H9 (cell line): Measurements from ENCODE around the gene PDF. TPM values are rescaled to one million over a fixed set of nuclear protein-coding genes. Genes with fewer than 3 reads are reported as not detected.

Experiments
- DNase-seq: peaks from one replicate; pipeline ENCODE4 v3.0.0-alpha.2; 2017
- H2AFZ ChIP-seq: one replicate; pipeline ENCODE4 v1.6.1; 2013; ENCODE audit warnings: mild to moderate bottlenecking, low read length, control low read depth, moderate library complexity
- H2AK5ac ChIP-seq: 2 replicates; pipeline ENCODE4 v1.6.1; 2013; ENCODE audit warnings: low read length, control low read depth, mixed read lengths; ENCODE audit not compliant: insufficient read length
- H2BK120ac ChIP-seq: one replicate; pipeline ENCODE4 v1.6.1; 2013; ENCODE audit warnings: low read depth, mild to moderate bottlenecking, low read length, control low read depth, inconsistent platforms; ENCODE audit not compliant: poor library complexity, severe bottlenecking
- H2BK12ac ChIP-seq: 2 replicates; pipeline ENCODE4 v1.6.1; 2013; ENCODE audit warnings: low read length, control low read depth, mixed read lengths, low read depth; ENCODE audit not compliant: insufficient read length
- H2BK15ac ChIP-seq: 2 replicates; pipeline ENCODE4 v1.6.1; 2013; ENCODE audit warnings: low read depth, low read length, control low read depth
- H2BK20ac ChIP-seq: one replicate; pipeline ENCODE4 v1.6.1; 2013; ENCODE audit warnings: low read depth, mild to moderate bottlenecking, low read length, control low read depth, inconsistent platforms; ENCODE audit not compliant: poor library complexity, severe bottlenecking
- H2BK5ac ChIP-seq: 2 replicates; pipeline ENCODE4 v1.6.1; 2013; ENCODE audit warnings: low read length, control low read depth, mixed read lengths; ENCODE audit not compliant: insufficient read length
- H3K14ac ChIP-seq: 2 replicates; pipeline ENCODE4 v1.6.1; 2013; ENCODE audit warnings: low read length, control low read depth; ENCODE audit not compliant: insufficient read depth
- H3K18ac ChIP-seq: 2 replicates; pipeline ENCODE4 v1.6.1; 2013; ENCODE audit warnings: low read depth, mild to moderate bottlenecking, mixed read lengths, low read length, control low read depth; ENCODE audit not compliant: insufficient read length
- H3K23ac ChIP-seq: 2 replicates; pipeline ENCODE4 v1.6.1; 2013; ENCODE audit warnings: low read length, control low read depth, mixed read lengths, low read depth; ENCODE audit not compliant: insufficient read length
- H3K23me2 ChIP-seq: 2 replicates; pipeline ENCODE4 v1.6.1; 2013; ENCODE audit warnings: low read depth, mild to moderate bottlenecking, mixed read lengths, low read length, control low read depth; ENCODE audit not compliant: insufficient read length, poor library complexity, severe bottlenecking
- H3K27ac ChIP-seq: 2 replicates; pipeline ENCODE4 v1.5.1; 2013; ENCODE audit warnings: low read length, control low read depth, mixed read lengths, low read depth; ENCODE audit not compliant: insufficient read length
- H3K27me3 ChIP-seq: 2 replicates; pipeline ENCODE4 v1.6.1; 2013; ENCODE audit warnings: low read length, control low read depth, inconsistent platforms; ENCODE audit not compliant: insufficient read depth
- H3K4ac ChIP-seq: 2 replicates; pipeline ENCODE4 v1.6.1; 2013; ENCODE audit warnings: low read depth, mild to moderate bottlenecking, control low read depth, inconsistent platforms, low read length, moderate library complexity
- H3K4me1 ChIP-seq: 2 replicates; pipeline ENCODE4 v1.6.1; 2013; ENCODE audit warnings: low read length, control low read depth, inconsistent platforms; ENCODE audit not compliant: insufficient read depth
- H3K4me2 ChIP-seq: 2 replicates; pipeline ENCODE4 v1.6.1; 2013; ENCODE audit warnings: low read length, control low read depth, mixed read lengths; ENCODE audit not compliant: insufficient read length, insufficient read depth
- H3K56ac ChIP-seq: 2 replicates; pipeline ENCODE4 v1.6.1; 2013; ENCODE audit warnings: low read depth, mild to moderate bottlenecking, mixed read lengths, low read length, control low read depth; ENCODE audit not compliant: insufficient read length
- H3K79me1 ChIP-seq: 2 replicates; pipeline ENCODE4 v1.6.1; 2013; ENCODE audit warnings: low read depth, mild to moderate bottlenecking, moderate library complexity, low read length, control low read depth, inconsistent platforms; ENCODE audit not compliant: insufficient read depth, poor library complexity, severe bottlenecking
- H3K79me2 ChIP-seq: 2 replicates; pipeline ENCODE4 v1.6.1; 2013; ENCODE audit warnings: low read length, control low read depth, inconsistent platforms; ENCODE audit not compliant: insufficient read depth
- H3K9ac ChIP-seq: 2 replicates; pipeline ENCODE4 v1.6.1; 2013; ENCODE audit warnings: low read length, control low read depth, mixed read lengths; ENCODE audit not compliant: insufficient read length; ENCODE audit errors: extremely low read depth
- H3K9me3 ChIP-seq: one replicate; pipeline ENCODE4 v1.6.1; 2013; ENCODE audit warnings: low read depth, low read length, inconsistent platforms; ENCODE audit not compliant: control insufficient read depth
- H3T11ph ChIP-seq: one replicate; pipeline ENCODE4 v1.6.1; 2013; ENCODE audit warnings: mild to moderate bottlenecking, low read length, control low read depth, inconsistent platforms
- H4K20me1 ChIP-seq: one replicate; pipeline ENCODE4 v1.6.1; 2013; ENCODE audit not compliant: control insufficient read depth, insufficient read length, insufficient read depth
- H4K5ac ChIP-seq: 2 replicates; pipeline ENCODE4 v1.6.1; 2013; ENCODE audit warnings: low read depth, mild to moderate bottlenecking, mixed read lengths, low read length, control low read depth; ENCODE audit not compliant: insufficient read length
- H4K8ac ChIP-seq: replicated peaks from 2 replicates; pipeline ENCODE4 v1.6.1; 2013; ENCODE audit warnings: low read length, control low read depth, mixed read lengths, low read depth; ENCODE audit not compliant: insufficient read length
- H4K91ac ChIP-seq: 2 replicates; pipeline ENCODE4 v1.6.1; 2013; ENCODE audit warnings: low read depth, mild to moderate bottlenecking, moderate library complexity, mixed read lengths, low read length, control low read depth; ENCODE audit not compliant: insufficient read length
- H3K27ac Mint-ChIP-seq, 3 experiments: 2 replicates in 2 of 3; 3 replicates in 1 of 3; pipeline ENCODE4 v1.8.0; 2020 to 2021; ENCODE audit warnings: mixed read lengths in 3 of 3, mild to moderate bottlenecking in 1 of 3, moderate library complexity in 1 of 3
- H3K27me3 Mint-ChIP-seq: 2 replicates; pipeline ENCODE4 v1.8.0; 2021; ENCODE audit warnings: low read depth, mild to moderate bottlenecking, moderate library complexity, mixed read lengths
- H3K36me3 Mint-ChIP-seq, 3 experiments: 2 replicates in 2 of 3; 3 replicates in 1 of 3; pipeline ENCODE4 v1.8.0; 2020 to 2021; ENCODE audit warnings: low read depth in 3 of 3, mixed read lengths in 3 of 3; ENCODE audit not compliant: insufficient read depth in 1 of 3
- H3K4me1 Mint-ChIP-seq, 2 experiments: 2 replicates each; pipeline ENCODE4 v1.8.0; 2020; ENCODE audit warnings: mixed read lengths in 2 of 2
- H3K4me3 Mint-ChIP-seq, 2 experiments: 2 replicates in 1 of 2; 3 replicates in 1 of 2; pipeline ENCODE4 v1.8.0; 2020 to 2021; ENCODE audit warnings: mild to moderate bottlenecking in 2 of 2, mixed read lengths in 2 of 2, moderate library complexity in 1 of 2
- H3K9me3 Mint-ChIP-seq, 2 experiments: 2 replicates in 1 of 2; 3 replicates in 1 of 2; pipeline ENCODE4 v1.8.0; 2020; ENCODE audit warnings: mild to moderate bottlenecking in 2 of 2, mixed read lengths in 2 of 2, moderate library complexity in 1 of 2
- WGBS: extraction: QIAGEN DNeasy Blood & Tissue Kit; methylation state at CpG from one replicate; pipeline ENCODE4 v1.1.7; 2013; ENCODE audit warnings: missing lambda C conversion rate, low lambda C conversion rate, mixed read lengths; ENCODE audit not compliant: insufficient read length; ENCODE audit errors: extremely low coverage; 5-methylcytosine and 5-hydroxymethylcytosine counted together
- total RNA-seq: library from RNA; stranded (reverse); gene quantifications from 2 replicates; pipeline ENCODE4 v1.2.1, GENCODE V29; 2021
- TF ChIP-seq, protein P1 (sequence below): fragments of 200-600 bp; sonication (generic); conservative IDR thresholded peaks from 3 replicates; pipeline ENCODE4 v1.8.0; 2021; ENCODE audit warnings: antibody characterized with exemption, mild to moderate bottlenecking

PDF gene
- total RNA-seq, 1 experiment from 2014 or later = 36.4 TPM

DNA sequence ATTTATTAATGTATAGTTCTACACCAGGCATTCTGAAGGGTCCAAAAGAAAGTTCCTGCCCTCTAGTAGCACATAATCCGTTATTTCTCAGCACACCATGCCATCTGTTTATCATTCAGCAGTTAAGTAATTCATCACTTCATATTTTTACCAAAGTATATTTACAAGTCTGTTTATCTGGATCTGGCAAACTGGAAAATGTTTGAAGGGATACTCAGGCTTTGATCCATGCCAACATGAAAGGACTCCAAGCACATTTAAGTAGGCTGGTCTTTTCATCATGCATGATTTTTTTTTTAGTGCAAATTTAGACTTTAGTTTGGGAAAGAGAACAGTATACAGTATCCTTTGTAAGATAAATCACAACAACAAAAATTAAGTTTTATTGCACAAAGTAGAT is 23.3 kb downstream of the PDF start:
- no peak overlapping the region for H3K18ac ChIP-seq
- DNase-seq = no peak
- H3K4ac ChIP-seq = no peak overlapping the region
- Mint-ChIP-seq H3K27ac (no peak overlapping the region), H3K4me3 (no peak overlapping the region), H3K36me3 (peaks cover 0 to 2% (median 1%) of the 10 kb centered on the region in 3 experiments; a peak in 1 of 7 replicates), H3K27me3 (no peaks in the 10 kb centered on the region; the same call in 1 of the 2 replicates), H3K9me3 (no peaks in the 10 kb centered on the region; a peak in 2 of 5 replicates), H3K4me1 (peaks cover 4 to 7% of the 10 kb centered on the region in 2 experiments)
- H3K14ac ChIP-seq = no peak overlapping the region
- no peaks in the 10 kb centered on the region for H3K79me1 ChIP-seq
- no peaks in the 10 kb centered on the region for H3K27me3 ChIP-seq
- no peak overlapping the region for H2BK5ac ChIP-seq
- no CpG with 5 or more reads among the region's 1 CpG for WGBS
- no peak overlapping the region for H2AK5ac ChIP-seq
- H2BK120ac ChIP-seq = no peak overlapping the region
- no peaks in the 10 kb centered on the region for H3K9me3 ChIP-seq
- no peak overlapping the region for H3T11ph ChIP-seq
- no peak overlapping the region for H4K91ac ChIP-seq
- H2BK12ac ChIP-seq = no peak overlapping the region
- TF ChIP-seq, protein P1, sequence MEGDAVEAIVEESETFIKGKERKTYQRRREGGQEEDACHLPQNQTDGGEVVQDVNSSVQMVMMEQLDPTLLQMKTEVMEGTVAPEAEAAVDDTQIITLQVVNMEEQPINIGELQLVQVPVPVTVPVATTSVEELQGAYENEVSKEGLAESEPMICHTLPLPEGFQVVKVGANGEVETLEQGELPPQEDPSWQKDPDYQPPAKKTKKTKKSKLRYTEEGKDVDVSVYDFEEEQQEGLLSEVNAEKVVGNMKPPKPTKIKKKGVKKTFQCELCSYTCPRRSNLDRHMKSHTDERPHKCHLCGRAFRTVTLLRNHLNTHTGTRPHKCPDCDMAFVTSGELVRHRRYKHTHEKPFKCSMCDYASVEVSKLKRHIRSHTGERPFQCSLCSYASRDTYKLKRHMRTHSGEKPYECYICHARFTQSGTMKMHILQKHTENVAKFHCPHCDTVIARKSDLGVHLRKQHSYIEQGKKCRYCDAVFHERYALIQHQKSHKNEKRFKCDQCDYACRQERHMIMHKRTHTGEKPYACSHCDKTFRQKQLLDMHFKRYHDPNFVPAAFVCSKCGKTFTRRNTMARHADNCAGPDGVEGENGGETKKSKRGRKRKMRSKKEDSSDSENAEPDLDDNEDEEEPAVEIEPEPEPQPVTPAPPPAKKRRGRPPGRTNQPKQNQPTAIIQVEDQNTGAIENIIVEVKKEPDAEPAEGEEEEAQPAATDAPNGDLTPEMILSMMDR = no peak
- H4K8ac ChIP-seq = no peak overlapping the region
- H4K20me1 ChIP-seq = no peaks in the 10 kb centered on the region
- peaks cover under 1% of the 10 kb centered on the region; the same call in 1 of the 2 replicates for H3K4me1 ChIP-seq
- no peak overlapping the region for H3K9ac ChIP-seq
- H3K79me2 ChIP-seq = peaks cover under 1% of the 10 kb centered on the region; the same call in 1 of the 2 replicates
- no peak overlapping the region for H2BK20ac ChIP-seq
- H4K5ac ChIP-seq = no peak overlapping the region
- peaks cover 5% of the 10 kb centered on the region for H3K23me2 ChIP-seq
- H3K23ac ChIP-seq = no peak overlapping the region
- H3K27ac ChIP-seq = no peak overlapping the region
- H3K56ac ChIP-seq = no peak overlapping the region
- H2AFZ ChIP-seq = no peak overlapping the region
- H3K4me2 ChIP-seq = no peak overlapping the region
- H2BK15ac ChIP-seq = no peak overlapping the region
